Skeletal muscle tissue (tissue), 4 donors: ENCODE data around the gene LRRC34. TPM values are rescaled to one million over a fixed set of nuclear protein-coding genes. Genes with fewer than 3 reads are reported as not detected.

Source experiments
- H3K27ac ChIP-seq: one replicate; pipeline ENCODE4 v1.7.0; 2013; ENCODE audit warnings: mild to moderate bottlenecking, low read depth, low read length, inconsistent platforms
- H3K27me3 ChIP-seq, 3 donors: one replicate each; pipeline ENCODE4 v1.7.0; 2013; ENCODE audit warnings: low read length in 3 of 3; ENCODE audit not compliant: control insufficient read depth in 3 of 3, insufficient read depth in 3 of 3
- H3K36me3 ChIP-seq, 3 donors: one replicate each; pipeline ENCODE4 v1.7.0; 2013; ENCODE audit warnings: low read length in 3 of 3; ENCODE audit not compliant: control insufficient read depth in 3 of 3, insufficient read depth in 3 of 3
- H3K4me1 ChIP-seq, 3 donors: one replicate each; pipeline ENCODE4 v1.7.0; 2013; ENCODE audit warnings: low read length in 3 of 3, mild to moderate bottlenecking in 3 of 3; ENCODE audit not compliant: control insufficient read depth in 3 of 3, insufficient read depth in 3 of 3
- H3K4me3 ChIP-seq, 3 donors: one replicate each; pipeline ENCODE4 v1.7.0; 2013; ENCODE audit warnings: low read length in 3 of 3
- H3K9ac ChIP-seq, 3 donors: one replicate each; pipeline ENCODE4 v1.7.0; 2013; ENCODE audit warnings: low read length in 3 of 3, mild to moderate bottlenecking in 3 of 3, moderate library complexity in 2 of 3, low read depth in 1 of 3
- H3K9me3 ChIP-seq, 3 donors: one replicate each; pipeline ENCODE4 v1.7.0; 2013; ENCODE audit warnings: low read length in 3 of 3; ENCODE audit not compliant: control insufficient read depth in 3 of 3
- total RNA-seq: library from RNA; depleted of rRNA; stranded (reverse); fragments of >200 nt; gene quantifications from one replicate; pipeline ENCODE4 v1.2.3, GENCODE V29; 2014
- donor health status: Osteomylitis.

The LRRC34 gene
- total RNA-seq, 1 donor from 2014 or later: 3.1 TPM

DNA sequence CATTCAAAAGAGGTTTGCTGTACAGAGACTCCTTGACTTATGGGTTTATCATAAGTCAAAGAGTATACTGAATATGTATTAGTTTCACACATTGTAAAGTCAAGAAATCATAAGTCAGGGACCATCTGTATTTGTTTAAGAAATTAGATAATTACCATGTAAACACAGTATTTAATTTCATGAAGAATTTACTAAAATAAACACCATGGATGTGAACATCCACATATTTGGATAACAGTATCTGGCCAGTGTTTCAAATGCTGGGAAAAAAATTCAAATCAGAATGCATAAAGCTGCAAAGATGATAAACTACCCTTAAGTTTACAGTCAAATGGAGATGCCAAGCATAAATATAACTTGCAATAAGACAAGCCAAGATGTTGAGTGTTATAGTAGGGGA, 22.5 kb downstream of the LRRC34 start:
- H3K27me3 ChIP-seq: no peaks in the 10 kb centered on the region
- H3K27ac ChIP-seq: no peak overlapping the region
- H3K9me3 ChIP-seq: no peaks in the 10 kb centered on the region
- H3K9ac ChIP-seq: no peak overlapping the region
- H3K4me3 ChIP-seq: no peak overlapping the region
- no peaks in the 10 kb centered on the region for H3K4me1 ChIP-seq
- peaks cover 14 to 37% (median 32%) of the 10 kb centered on the region in 3 donors for H3K36me3 ChIP-seq

GRCh38 chr3:169787791-169788190, 24.9 kb downstream of the LRRC34 start:
- Histone ChIP-seq H3K4me1 (no peaks in the 10 kb centered on the region), H3K36me3 (peaks cover 14 to 45% (median 44%) of the 10 kb centered on the region in 3 donors), H3K27me3 (no peaks in the 10 kb centered on the region), H3K9ac (no peak overlapping the region), H3K4me3 (no peak overlapping the region), H3K9me3 (no peaks in the 10 kb centered on the region), H3K27ac (no peak overlapping the region)

GRCh38 chr3:169787120-169787519, 25.6 kb downstream of the LRRC34 start:
- Histone ChIP-seq H3K27ac (no peak overlapping the region), H3K27me3 (no peaks in the 10 kb centered on the region), H3K9ac (no peak overlapping the region), H3K4me3 (no peak overlapping the region), H3K36me3 (peaks cover 16 to 45% (median 45%) of the 10 kb centered on the region in 3 donors), H3K4me1 (no peaks in the 10 kb centered on the region), H3K9me3 (no peaks in the 10 kb centered on the region)

- H3K4me1 ChIP-seq: peaks cover 0 to 3% (median 0%) of the 10 kb centered on the region in 3 donors
- no peak overlapping the region for H3K9ac ChIP-seq
- no peaks in the 10 kb centered on the region for H3K9me3 ChIP-seq
- H3K4me3 ChIP-seq: no peak overlapping the region
- H3K27ac ChIP-seq: no peak overlapping the region
- no peaks in the 10 kb centered on the region for H3K27me3 ChIP-seq
- H3K36me3 ChIP-seq: peaks cover 27 to 70% (median 61%) of the 10 kb centered on the region in 3 donors
Measured at GRCh38 chr3:169781209-169781855, 31.4 kb downstream of the LRRC34 start.

GRCh38 chr3:169780742-169781141, 32.0 kb downstream of the LRRC34 start:
- Histone ChIP-seq H3K27ac (no peak overlapping the region), H3K4me3 (no peak overlapping the region), H3K9me3 (no peaks in the 10 kb centered on the region), H3K36me3 (peaks cover 21 to 70% (median 55%) of the 10 kb centered on the region in 3 donors), H3K27me3 (no peaks in the 10 kb centered on the region), H3K4me1 (peaks cover 0 to 8% (median 0%) of the 10 kb centered on the region in 3 donors), H3K9ac (no peak overlapping the region)

DNA sequence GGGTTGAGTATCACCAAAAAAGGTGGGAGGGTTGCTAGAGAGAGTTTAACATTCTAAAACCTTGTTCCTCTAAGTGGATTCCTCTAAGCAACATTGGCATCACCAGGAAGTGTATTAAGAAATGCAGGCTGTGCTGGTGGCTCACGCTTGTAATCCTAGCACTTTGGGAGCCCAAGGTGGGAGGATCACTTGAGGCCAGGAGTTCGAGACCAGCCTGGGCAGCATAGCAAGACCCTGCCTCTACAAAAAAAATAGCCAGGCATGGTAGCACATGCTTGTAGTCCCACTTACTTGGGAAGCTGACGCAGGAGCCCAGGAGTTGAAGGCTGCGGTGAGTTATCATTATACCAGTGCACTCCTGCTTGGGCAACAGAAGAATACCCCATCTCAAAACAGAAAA, 34.9 kb downstream of the LRRC34 start:
- peaks cover 17 to 63% (median 46%) of the 10 kb centered on the region in 3 donors for H3K36me3 ChIP-seq

GRCh38 chr3:169774186-169774585, 38.5 kb downstream of the LRRC34 start:
- Histone ChIP-seq H3K9me3 (no peaks in the 10 kb centered on the region), H3K36me3 (peaks cover 2 to 32% (median 18%) of the 10 kb centered on the region in 3 donors), H3K4me3 (peak overlapping the region; percentile 98 to 99 (median 98)), H3K9ac (peak overlapping the region; percentile 95 to 99 (median 98)), H3K27me3 (no peaks in the 10 kb centered on the region), H3K27ac (peak overlapping the region; percentile 99), H3K4me1 (peaks cover 10 to 23% (median 14%) of the 10 kb centered on the region in 3 donors)

More for the DNA sequence above, 34.9 kb downstream of the LRRC34 start:
- no peak overlapping the region for H3K4me3 ChIP-seq
- no peaks in the 10 kb centered on the region for H3K27me3 ChIP-seq
- no peaks in the 10 kb centered on the region for H3K9me3 ChIP-seq
- no peak overlapping the region for H3K27ac ChIP-seq
- H3K4me1 ChIP-seq: peaks cover 10 to 24% (median 14%) of the 10 kb centered on the region in 3 donors
- H3K9ac ChIP-seq: no peak overlapping the region

- peaks cover 10 to 22% (median 14%) of the 10 kb centered on the region in 3 donors for H3K4me1 ChIP-seq
- H3K9ac ChIP-seq: peak within 1 kb of the TSS; percentile 95 to 99 (median 98)
- H3K9me3 ChIP-seq: no peaks in the 10 kb centered on the region
- H3K36me3 ChIP-seq: peaks cover 2 to 29% (median 14%) of the 10 kb centered on the region in 3 donors
- H3K27me3 ChIP-seq: no peaks in the 10 kb centered on the region
- H3K4me3 ChIP-seq: peak within 1 kb of the TSS; percentile 98 to 99 (median 98)
- H3K27ac ChIP-seq: peak within 1 kb of the TSS; percentile 99
Measured at GRCh38 chr3:169772897-169773816, 39.5 kb downstream of the LRRC34 start, which contains the start of gene MYNN. Gene MYNN, plus strand, starts transcription at chr3:169773396. Its CDS starts 900 bp downstream, at chr3:169774296.

- H3K27ac ChIP-seq: peak overlapping the region; percentile 99
- H3K9ac ChIP-seq: peak overlapping the region; percentile 95 to 99 (median 98)
- H3K27me3 ChIP-seq: no peaks in the 10 kb centered on the region
- no peaks in the 10 kb centered on the region for H3K9me3 ChIP-seq
- peaks cover 10 to 22% (median 14%) of the 10 kb centered on the region in 3 donors for H3K4me1 ChIP-seq
- H3K4me3 ChIP-seq: peak overlapping the region; percentile 98 to 99 (median 98)
- peaks cover 0 to 22% (median 12%) of the 10 kb centered on the region in 3 donors for H3K36me3 ChIP-seq
Measured at GRCh38 chr3:169772305-169772896, 40.3 kb downstream of the LRRC34 start.
